ENCODE results near the gene PALLD. TPM values are rescaled to one million over a fixed set of nuclear protein-coding genes. Genes with fewer than 3 reads are reported as not detected.

The PALLD gene
- total RNA-seq, 1 experiment from 2014 or later, result 20.9 TPM

- DNase-seq (ENCODE audit: low read depth, low spot score), result no peak
- in situ Hi-C loops (cut with HindIII; ENCODE audit: low pct_unique_long_range_greater_than_20kb, low sequenced_read_pairs), result no loop called here
Measured at GRCh38 chr4:168839758-168840391, 343.0 kb downstream of the PALLD start.

GRCh38 chr4:168840392-168840763 lies 343.5 kb downstream of the PALLD start:
- in situ Hi-C loops (cut with HindIII; ENCODE audit: low pct_unique_long_range_greater_than_20kb, low sequenced_read_pairs), result no loop called here
- no peak for DNase-seq (ENCODE audit: low read depth, low spot score)

- DNase-seq (ENCODE audit: low read depth, low spot score), result no peak
- in situ Hi-C loops (cut with HindIII; ENCODE audit: low pct_unique_long_range_greater_than_20kb, low sequenced_read_pairs), result no loop called here
Measured at GRCh38 chr4:168841000-168841671, 344.3 kb downstream of the PALLD start.

- DNase-seq (ENCODE audit: low read depth, low spot score), result no peak
- in situ Hi-C loops (cut with HindIII; ENCODE audit: low pct_unique_long_range_greater_than_20kb, low sequenced_read_pairs), result no loop called here
Measured at GRCh38 chr4:168841672-168842019, 344.8 kb downstream of the PALLD start.

- no peak for DNase-seq (ENCODE audit: low read depth, low spot score)
- in situ Hi-C loops (cut with HindIII; ENCODE audit: low pct_unique_long_range_greater_than_20kb, low sequenced_read_pairs), result no loop called here
Measured at GRCh38 chr4:168842186-168842585, 345.3 kb downstream of the PALLD start.

- no peak for DNase-seq (ENCODE audit: low read depth, low spot score)
- in situ Hi-C loops (cut with HindIII; ENCODE audit: low pct_unique_long_range_greater_than_20kb, low sequenced_read_pairs), result no loop called here
Measured at GRCh38 chr4:168843635-168844034, 346.8 kb downstream of the PALLD start.

GRCh38 chr4:168844353-168845049 lies 347.6 kb downstream of the PALLD start:
- in situ Hi-C loops (cut with HindIII; ENCODE audit: low pct_unique_long_range_greater_than_20kb, low sequenced_read_pairs), result no loop called here
- DNase-seq (ENCODE audit: low read depth, low spot score), result no peak

- DNase-seq (ENCODE audit: low read depth, low spot score), result no peak
- in situ Hi-C loops (cut with HindIII; ENCODE audit: low pct_unique_long_range_greater_than_20kb, low sequenced_read_pairs), result no loop called here
Measured at GRCh38 chr4:168845897-168846296, 349.0 kb downstream of the PALLD start.

GRCh38 chr4:168846414-168846813 lies 349.6 kb downstream of the PALLD start:
- in situ Hi-C loops (cut with HindIII; ENCODE audit: low pct_unique_long_range_greater_than_20kb, low sequenced_read_pairs), result no loop called here
- DNase-seq (ENCODE audit: low read depth, low spot score), result no peak

- in situ Hi-C loops (cut with HindIII; ENCODE audit: low pct_unique_long_range_greater_than_20kb, low sequenced_read_pairs), result no loop called here
Measured at GRCh38 chr4:168847771-168848502, 351.1 kb downstream of the PALLD start.

GRCh38 chr4:168849030-168849675 lies 352.3 kb downstream of the PALLD start:
- DNase-seq (ENCODE audit: low read depth, low spot score), result peak; percentile 92
- in situ Hi-C loops (cut with HindIII; ENCODE audit: low pct_unique_long_range_greater_than_20kb, low sequenced_read_pairs), result no loop called here

More at GRCh38 chr4:168847771-168848502, 351.1 kb downstream of the PALLD start:
- DNase-seq (ENCODE audit: low read depth, low spot score), result peak; percentile 28

- no peak for DNase-seq (ENCODE audit: low read depth, low spot score)
- in situ Hi-C loops (cut with HindIII; ENCODE audit: low pct_unique_long_range_greater_than_20kb, low sequenced_read_pairs), result no loop called here
Measured at GRCh38 chr4:168849997-168850396, 353.1 kb downstream of the PALLD start.

GRCh38 chr4:168852387-168852786 lies 355.5 kb downstream of the PALLD start:
- no peak for DNase-seq (ENCODE audit: low read depth, low spot score)
- in situ Hi-C loops (cut with HindIII; ENCODE audit: low pct_unique_long_range_greater_than_20kb, low sequenced_read_pairs), result no loop called here

GRCh38 chr4:168852933-168853713 lies 356.3 kb downstream of the PALLD start:
- in situ Hi-C loops (cut with HindIII; ENCODE audit: low pct_unique_long_range_greater_than_20kb, low sequenced_read_pairs), result no loop called here
- DNase-seq (ENCODE audit: low read depth, low spot score), result no peak

- no peak for DNase-seq (ENCODE audit: low read depth, low spot score)
- in situ Hi-C loops (cut with HindIII; ENCODE audit: low pct_unique_long_range_greater_than_20kb, low sequenced_read_pairs), result no loop called here
Measured at GRCh38 chr4:168853770-168854169, 356.9 kb downstream of the PALLD start.

- in situ Hi-C loops (cut with HindIII; ENCODE audit: low pct_unique_long_range_greater_than_20kb, low sequenced_read_pairs), result no loop called here
Measured at GRCh38 chr4:168854350-168854921, 357.6 kb downstream of the PALLD start.

GRCh38 chr4:168856312-168856711 lies 359.5 kb downstream of the PALLD start:
- in situ Hi-C loops (cut with HindIII; ENCODE audit: low pct_unique_long_range_greater_than_20kb, low sequenced_read_pairs), result no loop called here
- no peak for DNase-seq (ENCODE audit: low read depth, low spot score)

More at GRCh38 chr4:168854350-168854921, 357.6 kb downstream of the PALLD start:
- DNase-seq (ENCODE audit: low read depth, low spot score), result no peak
